A673 (cell line): Measurements from ENCODE around the gene RSF1. TPM values are rescaled to one million over a fixed set of nuclear protein-coding genes. Genes with fewer than 3 reads are reported as not detected.

Experiments
- BruUV-seq: library from RNA; stranded (reverse); fragments of 400-500 nt; replicated peaks from 2 replicates; lab custom pipeline; 2021; lab: Mats Ljungman, UMichigan
- CTCF ChIA-PET: fragments of 300-600 bp; sonication (Branson Sonifier 250); formaldehyde crosslinking; loops from one replicate; lab custom pipeline; 2022; ENCODE audit warnings: antibody characterized with exemption; lab: Charles Lee
- POLR2A ChIA-PET: fragments of 300-600 bp; sonication (Branson Sonifier 250); formaldehyde crosslinking; loops from one replicate; lab custom pipeline; 2022; ENCODE audit warnings: antibody characterized with exemption; ENCODE audit not compliant: low non-redundant PET; lab: Charles Lee
- DNase-seq: peaks from one replicate; pipeline ENCODE4 v3.0.0-alpha.2; 2015; ENCODE audit warnings: low spot score
- H3K27ac ChIP-seq: fragments of 200-600 bp; sonication (generic); 2 replicates; pipeline ENCODE4 v1.5.1; 2016; ENCODE audit warnings: mixed run types, low read depth, mild to moderate bottlenecking, mixed read lengths, antibody characterized with exemption, low read length; ENCODE audit not compliant: poor library complexity, severe bottlenecking
- H3K27me3 ChIP-seq: fragments of 200-600 bp; sonication (generic); replicated peaks from 2 replicates; pipeline ENCODE4 v1.6.1; 2017; ENCODE audit warnings: mixed run types, low read depth, mild to moderate bottlenecking, mixed read lengths, antibody characterized with exemption, low read length; ENCODE audit not compliant: insufficient read depth, poor library complexity
- H3K36me3 ChIP-seq: fragments of 200-600 bp; sonication (generic); 2 replicates; pipeline ENCODE4 v1.6.1; 2016; ENCODE audit warnings: mixed run types, mild to moderate bottlenecking, mixed read lengths, antibody characterized with exemption, low read length; ENCODE audit not compliant: insufficient read depth, poor library complexity, severe bottlenecking
- H3K4me1 ChIP-seq: fragments of 200-600 bp; sonication (generic); 2 replicates; pipeline ENCODE4 v1.6.1; 2017; ENCODE audit warnings: mixed run types, mild to moderate bottlenecking, mixed read lengths, antibody characterized with exemption, low read length; ENCODE audit not compliant: insufficient read depth, poor library complexity, severe bottlenecking
- H3K4me3 ChIP-seq: fragments of 200-600 bp; sonication (generic); 2 replicates; pipeline ENCODE4 v1.5.1; 2016; ENCODE audit warnings: low read depth, mixed run types, mild to moderate bottlenecking, mixed read lengths, low read length; ENCODE audit not compliant: poor library complexity, severe bottlenecking
- H3K9me3 ChIP-seq: fragments of 200-600 bp; sonication (generic); 2 replicates; pipeline ENCODE4 v1.6.1; 2016; ENCODE audit warnings: mixed run types, low read depth, mild to moderate bottlenecking, mixed read lengths, antibody characterized with exemption, low read length; ENCODE audit not compliant: poor library complexity, severe bottlenecking
- EZH2 ChIP-seq: fragments of 200-600 bp; sonication (generic); IDR thresholded peaks from 2 replicates; pipeline ENCODE4 v1.6.1; 2017; ENCODE audit warnings: borderline replicate concordance, low read depth, mild to moderate bottlenecking, mixed read lengths, antibody characterized with exemption, low read length; ENCODE audit not compliant: poor library complexity, severe bottlenecking
- intact Hi-C: fragments of 100-400 bp; cut with micrococcal nuclease; formaldehyde crosslinking; loops from one replicate; pipeline ENCODE4 v1.10.0; 2022; ENCODE audit not compliant: unreplicated experiment
- total RNA-seq: library from RNA; stranded (reverse); gene quantifications from 2 replicates; pipeline ENCODE4 v1.2.3, GENCODE V29; 2021
- TF ChIP-seq, protein P1 (sequence below): fragments of 300-800, 200-600 bp; sonication (generic); conservative IDR thresholded peaks from 2 replicates; pipeline ENCODE4 v1.5.1; 2017; ENCODE audit warnings: low read depth, mild to moderate bottlenecking, antibody characterized with exemption, low read length, moderate library complexity, mixed read lengths

The RSF1 gene
- total RNA-seq, 1 experiment from 2014 or later, result 94.1 TPM

DNA sequence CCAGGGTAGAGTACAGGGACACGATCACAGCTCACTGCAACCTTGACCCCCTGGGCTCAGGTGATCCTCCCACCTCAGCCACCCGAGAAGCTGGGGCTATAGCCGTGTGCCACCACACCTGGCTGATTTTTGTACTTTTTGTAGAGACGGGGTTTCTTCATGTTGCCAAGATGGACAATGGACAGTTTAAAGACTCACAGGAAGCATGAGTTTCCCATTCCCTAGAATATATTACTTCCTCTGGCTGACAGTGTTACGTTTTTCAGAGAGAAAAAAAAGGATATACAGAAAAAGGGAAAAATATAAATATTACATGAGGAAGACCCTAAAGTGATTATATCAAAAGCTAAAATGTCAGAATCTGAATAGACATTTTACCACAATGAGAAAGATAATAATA, 72.3 kb downstream of the RSF1 start:
- CTCF ChIA-PET, result no interaction called here
- Histone ChIP-seq H3K36me3 (no peaks in the 10 kb centered on the region), H3K4me1 (no peaks in the 10 kb centered on the region), H3K27ac (no peak overlapping the region), H3K4me3 (no peak overlapping the region), H3K9me3 (no peaks in the 10 kb centered on the region), H3K27me3 (no peaks in the 10 kb centered on the region)
- TF ChIP-seq EZH2, result no peak
- TF ChIP-seq, protein P1, sequence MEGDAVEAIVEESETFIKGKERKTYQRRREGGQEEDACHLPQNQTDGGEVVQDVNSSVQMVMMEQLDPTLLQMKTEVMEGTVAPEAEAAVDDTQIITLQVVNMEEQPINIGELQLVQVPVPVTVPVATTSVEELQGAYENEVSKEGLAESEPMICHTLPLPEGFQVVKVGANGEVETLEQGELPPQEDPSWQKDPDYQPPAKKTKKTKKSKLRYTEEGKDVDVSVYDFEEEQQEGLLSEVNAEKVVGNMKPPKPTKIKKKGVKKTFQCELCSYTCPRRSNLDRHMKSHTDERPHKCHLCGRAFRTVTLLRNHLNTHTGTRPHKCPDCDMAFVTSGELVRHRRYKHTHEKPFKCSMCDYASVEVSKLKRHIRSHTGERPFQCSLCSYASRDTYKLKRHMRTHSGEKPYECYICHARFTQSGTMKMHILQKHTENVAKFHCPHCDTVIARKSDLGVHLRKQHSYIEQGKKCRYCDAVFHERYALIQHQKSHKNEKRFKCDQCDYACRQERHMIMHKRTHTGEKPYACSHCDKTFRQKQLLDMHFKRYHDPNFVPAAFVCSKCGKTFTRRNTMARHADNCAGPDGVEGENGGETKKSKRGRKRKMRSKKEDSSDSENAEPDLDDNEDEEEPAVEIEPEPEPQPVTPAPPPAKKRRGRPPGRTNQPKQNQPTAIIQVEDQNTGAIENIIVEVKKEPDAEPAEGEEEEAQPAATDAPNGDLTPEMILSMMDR, result no peak
- POLR2A ChIA-PET, result no interaction called here
- intact Hi-C loops, result no loop called here
- no peak for DNase-seq
- no TSS peak for BruUV-seq

DNA sequence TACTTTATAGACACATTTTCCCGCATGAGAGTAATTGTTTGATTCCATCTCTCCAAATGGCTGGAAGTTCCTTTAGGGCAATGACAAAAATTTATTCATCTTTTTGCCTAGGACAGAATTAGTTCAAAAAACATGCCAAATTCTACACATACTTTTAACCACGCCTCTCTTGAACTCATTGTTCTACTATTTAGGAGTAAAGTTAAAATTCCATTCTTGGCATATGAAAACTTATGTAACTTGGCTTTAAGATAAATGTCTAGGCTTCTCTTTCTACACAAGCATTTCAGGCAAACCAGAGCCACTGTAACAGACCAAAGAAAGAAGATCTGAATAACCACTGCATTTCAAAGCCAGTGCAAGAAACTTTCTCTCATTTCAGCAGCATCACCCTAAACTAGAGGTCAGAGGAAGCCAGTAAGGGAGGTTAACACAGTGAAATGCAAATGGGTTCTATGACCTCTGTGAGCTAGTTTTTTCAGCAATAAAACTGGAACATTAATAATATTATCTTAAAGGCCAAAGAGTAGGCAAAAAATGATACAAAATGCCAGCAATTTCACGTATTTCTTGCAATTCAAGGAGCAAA, 73.0 kb downstream of the RSF1 start:
- ChIA-PET CTCF (no interaction called here), POLR2A (no interaction called here)
- no peaks in the 10 kb centered on the region for H3K36me3 ChIP-seq
- H3K27ac ChIP-seq, result no peak overlapping the region
- no peak overlapping the region for H3K4me3 ChIP-seq
- intact Hi-C loops, result no loop called here
- H3K27me3 ChIP-seq, result no peaks in the 10 kb centered on the region
- BruUV-seq, result no TSS peak
- TF ChIP-seq, protein P1, result no peak
- TF ChIP-seq EZH2, result no peak
- DNase-seq, result no peak
- H3K9me3 ChIP-seq, result no peaks in the 10 kb centered on the region
- H3K4me1 ChIP-seq, result no peaks in the 10 kb centered on the region

DNA sequence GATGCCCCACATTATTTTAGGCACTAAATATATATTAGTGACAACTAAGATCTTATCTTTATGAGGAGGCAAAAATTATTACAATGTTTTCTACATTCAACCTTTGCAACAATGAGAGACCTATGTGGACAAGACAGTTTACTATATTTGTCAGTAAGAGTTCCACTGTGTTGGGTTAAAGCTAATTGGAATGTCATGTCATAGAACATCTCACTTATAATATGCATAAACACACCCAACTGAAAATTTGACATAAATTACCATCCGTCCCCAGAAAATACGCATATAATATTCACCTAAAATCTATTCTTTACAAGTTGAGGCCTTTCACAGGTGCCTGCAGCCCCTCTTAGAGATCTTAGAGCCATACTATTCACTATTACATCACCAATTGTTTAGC, 84.0 kb downstream of the RSF1 start:
- Histone ChIP-seq H3K9me3 (peaks cover 3% of the 10 kb centered on the region), H3K4me1 (no peaks in the 10 kb centered on the region), H3K4me3 (no peak overlapping the region), H3K36me3 (peaks cover 8% of the 10 kb centered on the region), H3K27me3 (no peaks in the 10 kb centered on the region), H3K27ac (no peak overlapping the region)
- ChIA-PET CTCF (no interaction called here), POLR2A (no interaction called here)
- intact Hi-C loops, result no loop called here
- TF ChIP-seq EZH2, result no peak
- TF ChIP-seq, protein P1, result no peak
- BruUV-seq, result no TSS peak
- DNase-seq, result no peak
